Neural cell (in vitro differentiated cells): ENCODE measurements around the gene C4orf36. TPM values are rescaled to one million over a fixed set of nuclear protein-coding genes. Genes with fewer than 3 reads are reported as not detected.

Experiments used
- H2AFZ ChIP-seq: fragments of 200-600, 300-800 bp; sonication (generic), shearing (Covaris generic); 2 replicates; pipeline ENCODE4 v1.6.0; 2014; ENCODE audit warnings: low read depth, mild to moderate bottlenecking, antibody characterized with exemption, low read length, moderate library complexity
- H3F3A ChIP-seq: fragments of 200-600 bp; shearing (Covaris generic); 2 replicates; pipeline ENCODE4 v1.6.1; 2016; ENCODE audit warnings: mild to moderate bottlenecking, moderate library complexity, mixed read lengths, antibody characterized with exemption, low read length; ENCODE audit not compliant: insufficient read depth, poor library complexity, severe bottlenecking
- H3K27ac ChIP-seq: fragments of 200-600, 300-800 bp; sonication (generic), shearing (Covaris generic); 2 replicates; pipeline ENCODE4 v1.5.1; 2014; ENCODE audit warnings: mild to moderate bottlenecking, low read length, moderate library complexity
- H3K27me3 ChIP-seq: fragments of 300-800, 200-600 bp; sonication (generic), shearing (Covaris generic); 2 replicates; pipeline ENCODE4 v1.6.0; 2014; ENCODE audit warnings: mild to moderate bottlenecking, low read depth, low read length, moderate library complexity; ENCODE audit not compliant: insufficient read depth
- H3K36me3 ChIP-seq: fragments of 300-800, 200-600 bp; sonication (generic), shearing (Covaris generic); 2 replicates; pipeline ENCODE4 v1.5.1; 2014; ENCODE audit warnings: mild to moderate bottlenecking, antibody characterized with exemption, low read length, moderate library complexity; ENCODE audit not compliant: insufficient read depth
- H3K4me2 ChIP-seq: fragments of 300-800, 200-600 bp; sonication (generic), shearing (Covaris generic); 2 replicates; pipeline ENCODE4 v1.6.0; 2014; ENCODE audit warnings: mild to moderate bottlenecking, low read length
- H3K4me3 ChIP-seq: fragments of 300-800, 200-600 bp; sonication (generic), shearing (Covaris generic); 2 replicates; pipeline ENCODE4 v1.5.1; 2014; ENCODE audit warnings: mild to moderate bottlenecking, low read length, moderate library complexity
- H3K79me2 ChIP-seq: fragments of 200-600 bp; shearing (Covaris generic); replicated peaks from 2 replicates; pipeline ENCODE4 v1.6.0; 2014; ENCODE audit warnings: mild to moderate bottlenecking, low read length, moderate library complexity; ENCODE audit not compliant: insufficient read depth
- H3K9ac ChIP-seq: fragments of 300-800, 200-600 bp; sonication (generic), shearing (Covaris generic); 2 replicates; pipeline ENCODE4 v1.6.1; 2016; ENCODE audit warnings: mild to moderate bottlenecking, low read length, mixed read lengths
- H3K9me2 ChIP-seq: fragments of 200-600 bp; shearing (Covaris generic); 2 replicates; pipeline ENCODE4 v1.6.1; 2016; ENCODE audit warnings: mild to moderate bottlenecking, low read length, mixed read lengths; ENCODE audit not compliant: insufficient read depth
- H3K9me3 ChIP-seq: fragments of 200-600, 300-800 bp; sonication (generic), shearing (Covaris generic); 2 replicates; pipeline ENCODE4 v1.6.1; 2016; ENCODE audit warnings: mild to moderate bottlenecking, mixed run types, low read length, moderate library complexity, mixed read lengths
- H4K20me1 ChIP-seq: fragments of 200-600 bp; shearing (Covaris generic); 2 replicates; pipeline ENCODE4 v1.6.1; 2016; ENCODE audit warnings: mild to moderate bottlenecking, mixed run types; ENCODE audit not compliant: insufficient read depth
- EP300 ChIP-seq: fragments of 450-650 bp; conservative IDR thresholded peaks from 2 replicates; pipeline ENCODE4 v1.6.1; 2014; ENCODE audit warnings: antibody characterized with exemption, mild to moderate bottlenecking, moderate library complexity; ENCODE audit not compliant: poor library complexity, severe bottlenecking
- EZH2 ChIP-seq: fragments of 200-600, 300-800 bp; shearing (Covaris generic), sonication (generic); IDR thresholded peaks from 2 replicates; pipeline ENCODE4 v1.6.1; 2014; ENCODE audit warnings: antibody characterized with exemption, low read length, borderline replicate concordance, mild to moderate bottlenecking; ENCODE audit not compliant: insufficient read depth, poor library complexity, severe bottlenecking
- MXI1 ChIP-seq: fragments of 450-650 bp; conservative IDR thresholded peaks from 2 replicates; pipeline ENCODE4 v1.6.1; 2014; ENCODE audit warnings: antibody characterized with exemption, mild to moderate bottlenecking; ENCODE audit not compliant: poor library complexity, severe bottlenecking
- POLR2AphosphoS5 ChIP-seq: IDR thresholded peaks from 2 replicates; pipeline ENCODE4 v1.6.1; 2012
- RAD21 ChIP-seq: fragments of 450-650 bp; conservative IDR thresholded peaks from 2 replicates; pipeline ENCODE4 v1.6.1; 2014; ENCODE audit warnings: antibody characterized with exemption, mild to moderate bottlenecking, moderate library complexity
- SMC3 ChIP-seq: fragments of 450-650 bp; conservative IDR thresholded peaks from 2 replicates; pipeline ENCODE4 v1.6.1; 2014; ENCODE audit warnings: antibody characterized with exemption, mild to moderate bottlenecking, moderate library complexity; ENCODE audit not compliant: poor library complexity
- TAF1 ChIP-seq: IDR thresholded peaks from 2 replicates; pipeline ENCODE4 v1.6.1; 2012; ENCODE audit warnings: low read depth
- polyA plus RNA-seq: library from polyadenylated mRNA; depleted of rRNA; stranded (reverse); fragments of >200 nt; gene quantifications from 2 replicates; pipeline ENCODE4 v1.2.3, GENCODE V29; 2014
- TF ChIP-seq, protein P1 (sequence below): fragments of 450-650 bp; IDR thresholded peaks from 2 replicates; pipeline ENCODE4 v1.5.1; 2014; ENCODE audit warnings: antibody characterized with exemption, mild to moderate bottlenecking, moderate library complexity; ENCODE audit not compliant: poor library complexity, severe bottlenecking
- TF ChIP-seq, protein P2 (sequence below): IDR thresholded peaks from 2 replicates; pipeline ENCODE4 v1.6.1; 2012; ENCODE audit warnings: borderline replicate concordance

C4orf36 gene
- polyA plus RNA-seq, 1 donor from 2014 or later: 1.5 TPM

DNA sequence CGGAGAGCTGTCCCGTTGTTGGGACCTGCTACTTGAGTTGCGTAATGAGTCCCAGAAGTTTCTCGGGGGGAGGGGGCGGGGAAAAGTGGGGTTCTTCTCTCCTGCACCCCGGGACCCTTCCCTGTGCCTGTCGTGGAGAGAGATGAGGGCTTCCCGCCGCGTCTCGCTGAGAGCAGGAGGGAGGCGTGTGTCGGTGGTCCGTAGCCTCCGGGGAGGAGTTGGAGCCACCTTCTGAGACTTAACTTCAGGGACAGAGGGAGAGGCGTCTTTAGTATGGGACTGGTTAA lies 43.3 kb upstream of the C4orf36 start:
- Histone ChIP-seq H3K27me3 (peaks cover 32% of the 10 kb centered on the region), H3K36me3 (no peaks in the 10 kb centered on the region), H3K79me2 (no peaks in the 10 kb centered on the region), H3K9ac (peak overlapping the region; percentile 35), H3K4me3 (peak overlapping the region; percentile 87), H3K4me2 (peak overlapping the region; percentile 45), H3F3A (peaks cover 5% of the 10 kb centered on the region), H3K9me2 (no peaks in the 10 kb centered on the region), H3K27ac (no peak overlapping the region), H2AFZ (no peak overlapping the region), H3K9me3 (no peaks in the 10 kb centered on the region), H4K20me1 (no peaks in the 10 kb centered on the region)
- TF ChIP-seq TAF1 (no peak), MXI1 (no peak), EP300 (no peak), POLR2AphosphoS5 (no peak), EZH2 (no peak), SMC3 (no peak), RAD21 (no peak)
- TF ChIP-seq, protein P1, sequence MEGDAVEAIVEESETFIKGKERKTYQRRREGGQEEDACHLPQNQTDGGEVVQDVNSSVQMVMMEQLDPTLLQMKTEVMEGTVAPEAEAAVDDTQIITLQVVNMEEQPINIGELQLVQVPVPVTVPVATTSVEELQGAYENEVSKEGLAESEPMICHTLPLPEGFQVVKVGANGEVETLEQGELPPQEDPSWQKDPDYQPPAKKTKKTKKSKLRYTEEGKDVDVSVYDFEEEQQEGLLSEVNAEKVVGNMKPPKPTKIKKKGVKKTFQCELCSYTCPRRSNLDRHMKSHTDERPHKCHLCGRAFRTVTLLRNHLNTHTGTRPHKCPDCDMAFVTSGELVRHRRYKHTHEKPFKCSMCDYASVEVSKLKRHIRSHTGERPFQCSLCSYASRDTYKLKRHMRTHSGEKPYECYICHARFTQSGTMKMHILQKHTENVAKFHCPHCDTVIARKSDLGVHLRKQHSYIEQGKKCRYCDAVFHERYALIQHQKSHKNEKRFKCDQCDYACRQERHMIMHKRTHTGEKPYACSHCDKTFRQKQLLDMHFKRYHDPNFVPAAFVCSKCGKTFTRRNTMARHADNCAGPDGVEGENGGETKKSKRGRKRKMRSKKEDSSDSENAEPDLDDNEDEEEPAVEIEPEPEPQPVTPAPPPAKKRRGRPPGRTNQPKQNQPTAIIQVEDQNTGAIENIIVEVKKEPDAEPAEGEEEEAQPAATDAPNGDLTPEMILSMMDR: no peak
- TF ChIP-seq, protein P2, sequence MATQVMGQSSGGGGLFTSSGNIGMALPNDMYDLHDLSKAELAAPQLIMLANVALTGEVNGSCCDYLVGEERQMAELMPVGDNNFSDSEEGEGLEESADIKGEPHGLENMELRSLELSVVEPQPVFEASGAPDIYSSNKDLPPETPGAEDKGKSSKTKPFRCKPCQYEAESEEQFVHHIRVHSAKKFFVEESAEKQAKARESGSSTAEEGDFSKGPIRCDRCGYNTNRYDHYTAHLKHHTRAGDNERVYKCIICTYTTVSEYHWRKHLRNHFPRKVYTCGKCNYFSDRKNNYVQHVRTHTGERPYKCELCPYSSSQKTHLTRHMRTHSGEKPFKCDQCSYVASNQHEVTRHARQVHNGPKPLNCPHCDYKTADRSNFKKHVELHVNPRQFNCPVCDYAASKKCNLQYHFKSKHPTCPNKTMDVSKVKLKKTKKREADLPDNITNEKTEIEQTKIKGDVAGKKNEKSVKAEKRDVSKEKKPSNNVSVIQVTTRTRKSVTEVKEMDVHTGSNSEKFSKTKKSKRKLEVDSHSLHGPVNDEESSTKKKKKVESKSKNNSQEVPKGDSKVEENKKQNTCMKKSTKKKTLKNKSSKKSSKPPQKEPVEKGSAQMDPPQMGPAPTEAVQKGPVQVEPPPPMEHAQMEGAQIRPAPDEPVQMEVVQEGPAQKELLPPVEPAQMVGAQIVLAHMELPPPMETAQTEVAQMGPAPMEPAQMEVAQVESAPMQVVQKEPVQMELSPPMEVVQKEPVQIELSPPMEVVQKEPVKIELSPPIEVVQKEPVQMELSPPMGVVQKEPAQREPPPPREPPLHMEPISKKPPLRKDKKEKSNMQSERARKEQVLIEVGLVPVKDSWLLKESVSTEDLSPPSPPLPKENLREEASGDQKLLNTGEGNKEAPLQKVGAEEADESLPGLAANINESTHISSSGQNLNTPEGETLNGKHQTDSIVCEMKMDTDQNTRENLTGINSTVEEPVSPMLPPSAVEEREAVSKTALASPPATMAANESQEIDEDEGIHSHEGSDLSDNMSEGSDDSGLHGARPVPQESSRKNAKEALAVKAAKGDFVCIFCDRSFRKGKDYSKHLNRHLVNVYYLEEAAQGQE: no peak

DNA sequence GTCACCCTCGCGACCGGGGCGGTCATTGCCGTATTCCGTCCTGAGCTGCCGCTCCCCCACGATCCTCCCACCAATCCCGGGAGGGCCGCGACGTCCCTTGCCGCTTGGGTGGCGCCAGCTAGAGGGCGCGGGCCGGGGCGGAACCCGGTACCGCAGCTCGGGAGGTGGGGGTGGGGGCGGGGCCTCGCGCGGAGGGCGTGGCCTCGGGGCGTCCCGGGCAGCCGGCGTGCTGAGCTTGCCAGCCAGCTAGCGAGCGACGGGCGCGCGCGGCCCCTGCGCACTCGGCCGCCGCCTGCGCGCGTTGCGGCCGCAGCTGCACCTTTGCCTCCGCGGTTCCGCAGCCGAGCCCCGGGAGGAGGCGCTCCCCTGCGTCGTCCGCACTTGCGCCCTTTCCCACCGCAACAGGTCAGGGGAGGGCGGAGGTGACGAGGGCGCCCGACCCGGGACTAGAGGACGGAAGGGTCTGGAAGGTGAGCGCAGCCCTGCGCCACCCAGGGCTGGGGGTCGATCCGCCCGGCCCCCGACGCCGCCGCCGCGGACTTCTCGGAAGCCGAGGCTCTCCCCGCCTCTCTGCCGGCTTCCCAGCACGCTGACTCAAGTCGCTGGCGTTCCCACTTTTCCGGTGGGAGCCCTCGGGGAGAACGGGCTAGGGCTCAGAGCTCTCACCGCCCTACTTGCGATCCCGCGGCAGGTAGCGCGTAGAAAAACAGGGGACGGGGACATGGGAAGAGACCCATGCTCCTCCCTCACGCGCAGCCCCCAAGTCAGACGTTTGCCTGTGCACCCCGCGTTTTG lies 42.7 kb upstream of the C4orf36 start, which contains the start of gene AFF1:
Gene AFF1, plus strand, starts transcription at position 241 of the 795 bp plus-strand sequence. CDS start 13,523 bp downstream, outside the sequence.
- Histone ChIP-seq H3K9me3 (no peaks in the 10 kb centered on the region), H3K4me2 (peak within 1 kb of the TSS; percentile 45), H3K9ac (peak within 1 kb of the TSS; percentile 35), H3K27ac (no peak within 1 kb of the TSS), H3K27me3 (peaks cover 32% of the 10 kb centered on the region), H3K9me2 (no peaks in the 10 kb centered on the region), H3K4me3 (peak within 1 kb of the TSS; percentile 87), H3K36me3 (no peaks in the 10 kb centered on the region), H3F3A (peaks cover 5% of the 10 kb centered on the region), H3K79me2 (no peaks in the 10 kb centered on the region), H2AFZ (peak within 1 kb of the TSS; percentile 43), H4K20me1 (no peaks in the 10 kb centered on the region)
- TF ChIP-seq TAF1 (no peak), EZH2 (no peak), SMC3 (peak; percentile 48), RAD21 (peak; percentile 31), MXI1 (peak; percentile 60)
- TF ChIP-seq, protein P1: peak; percentile 49
